Fibroblast of villous mesenchyme (primary cell): ENCODE measurements around the gene LRRC4C. TPM values are rescaled to one million over a fixed set of nuclear protein-coding genes. Genes with fewer than 3 reads are reported as not detected.

Experiments used
- DNase-seq: peaks from one replicate; pipeline ENCODE4 v3.0.0-alpha.2; 2010; ENCODE audit warnings: low read depth
- H3K4me3 ChIP-seq: 2 replicates; pipeline ENCODE4 v1.5.1; 2011; ENCODE audit warnings: low read depth, mild to moderate bottlenecking, low read length
- CTCF ChIP-seq: IDR thresholded peaks from 2 replicates; pipeline ENCODE4 v1.5.1; 2012; ENCODE audit warnings: low read depth, mild to moderate bottlenecking, low read length; ENCODE audit not compliant: insufficient read depth
- total RNA-seq: library from RNA; depleted of rRNA; stranded (reverse); fragments of >200 nt; gene quantifications from 2 replicates; pipeline ENCODE4 v1.2.3, GENCODE V29; 2012

The LRRC4C gene
- total RNA-seq, 1 donor = under 0.01 TPM

- DNase-seq = no peak
- TF ChIP-seq CTCF = no peak
- no peak overlapping the region for H3K4me3 ChIP-seq
Observed at GRCh38 chr11:41256041-41256440, 203.4 kb downstream of the LRRC4C start.

- TF ChIP-seq CTCF = no peak
- no peak for DNase-seq
- no peak overlapping the region for H3K4me3 ChIP-seq
Observed at GRCh38 chr11:41254966-41255365, 204.5 kb downstream of the LRRC4C start.

- DNase-seq = no peak
- no peak for TF ChIP-seq CTCF
- no peak overlapping the region for H3K4me3 ChIP-seq
Observed at GRCh38 chr11:41250408-41250935, 209.0 kb downstream of the LRRC4C start.

- no peak overlapping the region for H3K4me3 ChIP-seq
- no peak for TF ChIP-seq CTCF
- no peak for DNase-seq
Observed at GRCh38 chr11:41247621-41248020, 211.8 kb downstream of the LRRC4C start.

- no peak for DNase-seq
- H3K4me3 ChIP-seq = no peak overlapping the region
- TF ChIP-seq CTCF = no peak
Observed at GRCh38 chr11:41246399-41246745, 213.1 kb downstream of the LRRC4C start.

GRCh38 chr11:41245704-41246398, 213.6 kb downstream of the LRRC4C start:
- no peak for TF ChIP-seq CTCF
- DNase-seq = no peak

GRCh38 chr11:41245184-41245583, 214.3 kb downstream of the LRRC4C start:
- H3K4me3 ChIP-seq = no peak overlapping the region
- no peak for DNase-seq
- TF ChIP-seq CTCF = no peak

More at GRCh38 chr11:41245704-41246398, 213.6 kb downstream of the LRRC4C start:
- H3K4me3 ChIP-seq = no peak overlapping the region
